ENCODE data around the gene MARK2.

DNA sequence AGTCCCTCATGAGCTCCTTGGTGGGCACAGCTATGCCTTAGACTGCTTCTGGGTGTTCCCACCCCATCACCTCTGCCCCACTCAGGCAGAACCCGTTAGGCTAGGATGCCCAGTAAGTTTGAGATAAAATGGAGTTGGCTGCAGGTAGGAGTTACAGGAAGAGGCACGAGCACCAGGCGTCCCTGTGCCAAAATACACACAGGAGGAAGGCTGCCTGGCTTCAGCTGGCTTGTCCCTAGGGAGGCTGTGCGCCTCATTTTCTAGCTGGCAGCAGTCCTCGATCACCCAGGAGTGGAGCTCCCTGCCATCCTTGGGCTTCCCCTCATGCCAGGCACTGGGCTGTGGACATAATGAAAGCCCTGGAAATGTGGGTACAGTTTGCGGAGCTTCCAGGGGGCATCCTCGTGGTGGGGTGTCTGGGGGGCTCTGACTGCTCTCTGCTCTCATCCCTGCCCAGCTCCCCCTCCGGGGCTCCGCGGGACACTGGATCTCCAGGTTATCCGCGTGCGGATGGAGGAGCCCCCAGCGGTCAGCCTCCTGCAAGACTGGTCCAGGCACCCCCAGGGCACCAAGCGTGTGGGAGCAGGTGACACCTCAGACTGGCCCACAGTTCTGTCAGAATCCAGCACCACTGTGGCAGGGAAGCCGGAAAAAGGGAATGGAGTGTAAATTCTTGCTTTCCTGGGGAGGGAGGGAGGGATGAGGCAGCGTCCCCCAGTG, 12.3 kb upstream of the MARK2 start:
- TF ChIP-seq, protein P1, sequence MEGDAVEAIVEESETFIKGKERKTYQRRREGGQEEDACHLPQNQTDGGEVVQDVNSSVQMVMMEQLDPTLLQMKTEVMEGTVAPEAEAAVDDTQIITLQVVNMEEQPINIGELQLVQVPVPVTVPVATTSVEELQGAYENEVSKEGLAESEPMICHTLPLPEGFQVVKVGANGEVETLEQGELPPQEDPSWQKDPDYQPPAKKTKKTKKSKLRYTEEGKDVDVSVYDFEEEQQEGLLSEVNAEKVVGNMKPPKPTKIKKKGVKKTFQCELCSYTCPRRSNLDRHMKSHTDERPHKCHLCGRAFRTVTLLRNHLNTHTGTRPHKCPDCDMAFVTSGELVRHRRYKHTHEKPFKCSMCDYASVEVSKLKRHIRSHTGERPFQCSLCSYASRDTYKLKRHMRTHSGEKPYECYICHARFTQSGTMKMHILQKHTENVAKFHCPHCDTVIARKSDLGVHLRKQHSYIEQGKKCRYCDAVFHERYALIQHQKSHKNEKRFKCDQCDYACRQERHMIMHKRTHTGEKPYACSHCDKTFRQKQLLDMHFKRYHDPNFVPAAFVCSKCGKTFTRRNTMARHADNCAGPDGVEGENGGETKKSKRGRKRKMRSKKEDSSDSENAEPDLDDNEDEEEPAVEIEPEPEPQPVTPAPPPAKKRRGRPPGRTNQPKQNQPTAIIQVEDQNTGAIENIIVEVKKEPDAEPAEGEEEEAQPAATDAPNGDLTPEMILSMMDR (IDR thresholded peaks at IDR 0.05) = no peak
- TF ChIP-seq POLR2A (IDR thresholded peaks at IDR 0.05) = no peak

All from esophagus squamous epithelium (tissue), 4 donors.